ENCODE measurements around the gene EIF4G2.
A peak's percentile ranks its signal among the peaks of the same experiment; 100 is the strongest.

The EIF4G2 gene

GRCh38 chr11:10770626-10771254 is 38.0 kb downstream of the EIF4G2 start:
- DNase-seq, result peak; percentile 49

- DNase-seq, result no peak
Observed at GRCh38 chr11:10764412-10764811, 44.3 kb downstream of the EIF4G2 start.

- no peak for DNase-seq
Observed at GRCh38 chr11:10763766-10764165, 45.0 kb downstream of the EIF4G2 start.

- DNase-seq, result no peak
Observed at GRCh38 chr11:10762913-10763421, 45.8 kb downstream of the EIF4G2 start.

- DNase-seq, result no peak
Observed at GRCh38 chr11:10762185-10762584, 46.5 kb downstream of the EIF4G2 start.

GRCh38 chr11:10761085-10761698 is 47.5 kb downstream of the EIF4G2 start:
- DNase-seq, result no peak

- peak; percentile 68 for DNase-seq
Observed at GRCh38 chr11:10758957-10759356, 49.8 kb downstream of the EIF4G2 start.

GRCh38 chr11:10752486-10752885 is 56.2 kb downstream of the EIF4G2 start:
- DNase-seq, result no peak

GRCh38 chr11:10752061-10752460 is 56.7 kb downstream of the EIF4G2 start:
- DNase-seq, result no peak

- no peak for DNase-seq
Observed at GRCh38 chr11:10751581-10751940, 57.2 kb downstream of the EIF4G2 start.

GRCh38 chr11:10750838-10751580 is 57.7 kb downstream of the EIF4G2 start, which contains the start of gene CTR9:
TSS of gene CTR9 (plus strand) at chr11:10751246. CDS start at chr11:10751413, 167 bp downstream.
- peak; percentile 87 for DNase-seq

- no peak for DNase-seq
Observed at GRCh38 chr11:10749476-10749875, 59.2 kb downstream of the EIF4G2 start.

GRCh38 chr11:10747733-10748132 is 61.0 kb downstream of the EIF4G2 start:
- no peak for DNase-seq
